GM06990 (cell line): ENCODE results near the gene ZIM2.

Source experiments
- DNase-seq: peaks from one replicate; pipeline ENCODE4 v3.0.0-alpha.2; 2011; ENCODE audit not compliant: insufficient read length; ENCODE audit errors: extremely low read depth
- H3K27me3 ChIP-seq: replicated peaks from 2 replicates; pipeline ENCODE4 v1.6.0; 2011; ENCODE audit warnings: low read length; ENCODE audit not compliant: control insufficient read depth, insufficient read depth
- H3K36me3 ChIP-seq: 2 replicates; pipeline ENCODE4 v1.5.1; 2011; ENCODE audit warnings: low read length; ENCODE audit not compliant: control insufficient read depth, insufficient read depth
- H3K4me3 ChIP-seq: replicated peaks from 2 replicates; pipeline ENCODE4 v1.5.1; 2011; ENCODE audit warnings: low read depth, mild to moderate bottlenecking, control low read depth, low read length
- TF ChIP-seq, protein P1 (sequence below): IDR thresholded peaks from 2 replicates; pipeline ENCODE4 v1.5.1; 2011; ENCODE audit warnings: low read length, control low read depth, mild to moderate bottlenecking, inconsistent platforms; ENCODE audit not compliant: insufficient read depth, poor library complexity, severe bottlenecking

ZIM2 gene

DNA sequence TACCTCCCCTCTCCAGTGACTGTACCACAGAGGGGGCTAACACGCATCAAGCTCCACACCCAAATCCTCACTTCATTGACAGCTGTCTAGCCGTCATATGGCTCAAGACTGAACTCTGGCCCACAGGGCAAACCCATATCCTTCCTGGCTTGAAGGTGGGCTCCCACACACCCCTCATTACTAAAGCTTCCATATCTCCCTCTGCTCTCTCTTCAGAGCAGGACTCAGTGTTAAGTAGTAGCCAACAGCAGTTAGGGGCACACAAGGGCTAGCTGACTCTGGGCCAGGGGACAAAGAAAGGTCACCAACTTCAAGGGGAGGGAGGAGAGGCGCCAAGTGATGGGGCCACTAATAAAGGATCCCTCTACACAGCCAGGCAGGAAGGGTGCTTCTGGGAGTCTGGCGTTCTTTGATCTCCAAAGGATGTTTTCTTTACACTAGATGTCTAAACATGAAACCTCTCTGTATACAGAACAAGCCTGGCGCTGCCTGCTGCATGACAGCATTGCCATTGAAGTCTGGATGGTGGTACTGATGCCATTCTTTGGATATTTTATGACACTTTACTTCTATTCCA, 8.1 kb downstream of the ZIM2 start:
- Histone ChIP-seq H3K4me3 (no peak overlapping the region), H3K27me3 (no peaks in the 10 kb centered on the region), H3K36me3 (no peaks in the 10 kb centered on the region)
- TF ChIP-seq, protein P1, sequence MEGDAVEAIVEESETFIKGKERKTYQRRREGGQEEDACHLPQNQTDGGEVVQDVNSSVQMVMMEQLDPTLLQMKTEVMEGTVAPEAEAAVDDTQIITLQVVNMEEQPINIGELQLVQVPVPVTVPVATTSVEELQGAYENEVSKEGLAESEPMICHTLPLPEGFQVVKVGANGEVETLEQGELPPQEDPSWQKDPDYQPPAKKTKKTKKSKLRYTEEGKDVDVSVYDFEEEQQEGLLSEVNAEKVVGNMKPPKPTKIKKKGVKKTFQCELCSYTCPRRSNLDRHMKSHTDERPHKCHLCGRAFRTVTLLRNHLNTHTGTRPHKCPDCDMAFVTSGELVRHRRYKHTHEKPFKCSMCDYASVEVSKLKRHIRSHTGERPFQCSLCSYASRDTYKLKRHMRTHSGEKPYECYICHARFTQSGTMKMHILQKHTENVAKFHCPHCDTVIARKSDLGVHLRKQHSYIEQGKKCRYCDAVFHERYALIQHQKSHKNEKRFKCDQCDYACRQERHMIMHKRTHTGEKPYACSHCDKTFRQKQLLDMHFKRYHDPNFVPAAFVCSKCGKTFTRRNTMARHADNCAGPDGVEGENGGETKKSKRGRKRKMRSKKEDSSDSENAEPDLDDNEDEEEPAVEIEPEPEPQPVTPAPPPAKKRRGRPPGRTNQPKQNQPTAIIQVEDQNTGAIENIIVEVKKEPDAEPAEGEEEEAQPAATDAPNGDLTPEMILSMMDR = no peak
- DNase-seq = no peak

DNA sequence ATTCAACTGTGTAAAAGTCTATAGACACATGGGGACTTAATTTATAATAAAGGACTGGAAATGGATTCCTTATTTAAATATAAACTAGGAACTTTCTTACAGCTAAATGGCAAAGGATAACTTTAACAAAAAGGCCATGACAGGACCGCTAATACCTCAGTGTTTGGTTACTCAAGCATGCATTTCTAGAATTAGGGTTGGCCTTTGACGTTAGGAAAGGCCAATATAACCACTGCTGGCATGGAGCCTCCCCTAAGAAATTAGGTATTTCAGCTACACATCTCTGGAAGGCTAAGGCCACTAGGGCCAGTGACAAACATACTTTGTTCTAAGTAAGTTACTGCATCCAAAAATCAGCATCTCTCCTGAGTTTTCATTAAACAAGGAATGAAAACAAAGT, 9.3 kb downstream of the ZIM2 start:
- H3K27me3 ChIP-seq = no peaks in the 10 kb centered on the region
- H3K4me3 ChIP-seq = no peak overlapping the region
- no peak for DNase-seq
- H3K36me3 ChIP-seq = no peaks in the 10 kb centered on the region
- TF ChIP-seq, protein P1 = no peak

DNA sequence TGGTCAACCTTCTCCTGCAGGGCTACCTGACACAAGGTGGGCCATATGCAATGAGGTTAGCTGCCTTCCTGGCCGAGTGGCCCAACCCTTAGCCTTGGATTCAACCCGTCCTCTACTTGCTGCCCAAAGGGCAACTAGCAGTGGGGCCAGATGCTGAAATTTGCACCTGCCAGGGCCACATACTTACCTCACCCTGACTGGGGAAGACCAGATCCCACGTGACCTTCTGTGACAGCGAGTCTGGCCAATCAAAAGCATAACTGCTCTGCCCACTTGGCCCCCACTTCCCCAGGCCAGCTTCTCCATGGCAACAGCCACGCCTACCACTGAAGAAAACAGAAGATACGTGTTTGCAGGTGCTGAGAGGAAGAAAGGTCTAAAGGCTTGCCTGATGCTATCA, 10.9 kb downstream of the ZIM2 start:
- TF ChIP-seq, protein P1 = no peak
- Histone ChIP-seq H3K4me3 (no peak overlapping the region), H3K36me3 (no peaks in the 10 kb centered on the region), H3K27me3 (no peaks in the 10 kb centered on the region)
- no peak for DNase-seq

DNA sequence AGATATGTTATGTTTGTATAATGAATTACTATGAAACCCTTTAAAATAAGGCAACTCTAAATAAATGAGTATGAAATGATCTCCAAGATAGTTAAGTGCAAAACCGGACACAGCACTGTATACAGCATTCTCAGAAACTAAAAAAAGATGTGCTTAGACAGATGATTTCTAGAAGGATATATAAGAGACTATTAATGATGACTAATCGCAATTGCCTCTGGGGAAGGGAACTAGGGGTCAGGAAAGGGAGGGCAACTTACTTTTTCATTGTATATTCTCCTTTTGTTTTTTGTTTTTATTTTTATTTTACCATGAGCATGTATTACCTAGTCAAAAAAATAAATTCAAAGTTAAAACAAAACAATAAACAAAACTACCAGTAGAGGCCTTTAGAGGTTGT, 12.8 kb downstream of the ZIM2 start:
- TF ChIP-seq, protein P1 = no peak
- no peak for DNase-seq
- H3K27me3 ChIP-seq = no peaks in the 10 kb centered on the region
- H3K4me3 ChIP-seq = no peak overlapping the region
- no peaks in the 10 kb centered on the region for H3K36me3 ChIP-seq

DNA sequence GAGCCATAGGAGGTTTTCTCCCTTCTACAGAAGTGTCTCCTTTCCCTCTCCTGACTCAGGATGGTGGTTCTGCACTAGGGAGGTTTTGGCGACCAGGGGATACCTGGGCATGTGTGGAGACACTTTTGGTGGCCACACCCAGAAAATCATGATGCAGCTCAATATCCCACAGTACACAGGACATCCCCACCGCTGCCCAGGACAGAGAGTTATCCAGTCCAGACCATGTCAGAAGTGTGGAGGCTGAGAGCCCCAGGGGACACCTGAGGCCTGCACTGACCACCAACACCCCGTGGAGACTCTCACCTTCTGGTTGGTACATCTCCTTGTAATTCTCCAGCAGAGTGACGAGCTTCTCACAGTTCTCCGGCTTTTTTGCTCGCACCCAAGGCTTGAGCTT, 16.6 kb downstream of the ZIM2 start:
- Histone ChIP-seq H3K27me3 (no peaks in the 10 kb centered on the region), H3K36me3 (no peaks in the 10 kb centered on the region), H3K4me3 (no peak overlapping the region)
- no peak for DNase-seq
- TF ChIP-seq, protein P1 = no peak

DNA sequence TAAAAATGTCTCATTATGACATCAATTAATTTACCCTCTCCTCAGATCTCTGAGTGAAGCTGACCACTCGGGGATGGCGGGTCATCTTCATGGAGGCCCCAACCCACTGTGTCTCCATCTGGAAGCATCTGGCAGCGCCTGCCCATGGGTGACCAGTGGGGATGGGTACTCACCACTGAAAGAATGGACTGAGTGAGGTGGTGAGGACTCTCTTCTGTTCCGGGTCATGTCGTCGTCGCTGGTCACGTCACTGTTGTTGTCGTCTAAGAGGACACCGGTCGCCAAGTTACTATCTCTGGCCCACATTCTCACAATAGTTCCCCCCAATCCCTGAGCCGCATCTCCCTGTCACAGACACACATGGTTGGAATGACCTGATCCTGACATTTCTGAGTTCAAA, 17.1 kb downstream of the ZIM2 start:
- H3K27me3 ChIP-seq = no peaks in the 10 kb centered on the region
- H3K4me3 ChIP-seq = no peak overlapping the region
- TF ChIP-seq, protein P1 = no peak
- DNase-seq = no peak
- no peaks in the 10 kb centered on the region for H3K36me3 ChIP-seq
